BLaER1 treated with 17β-estradiol and CSF1 and Interleukin-3, amounts not matched to agents 10 nM and 100 nM (cell line): ENCODE data around the gene FBXW2.

Source experiments
- H3K27ac ChIP-seq, 11 experiments: shearing (Covaris generic); formaldehyde crosslinking; 2 replicates each; pipeline ENCODE4 v1.8.1; 2022
- H3K27me3 ChIP-seq, 11 experiments: shearing (Covaris generic); formaldehyde crosslinking; 2 replicates each; pipeline ENCODE4 v1.8.1; 2022
- H3K36me3 ChIP-seq, 11 experiments: shearing (Covaris generic); formaldehyde crosslinking; 2 replicates each; pipeline ENCODE4 v1.8.1; 2022
- H3K4me1 ChIP-seq, 10 experiments: shearing (Covaris generic); formaldehyde crosslinking; 2 replicates each; pipeline ENCODE4 v1.8.1; 2022
- H3K4me2 ChIP-seq, 11 experiments: shearing (Covaris generic); formaldehyde crosslinking; 2 replicates each; pipeline ENCODE4 v1.8.1; 2022
- H3K4me3 ChIP-seq, 10 experiments: shearing (Covaris generic); formaldehyde crosslinking; 2 replicates each; pipeline ENCODE4 v1.8.1; 2022
- H3K9ac ChIP-seq, 11 experiments: shearing (Covaris generic); formaldehyde crosslinking; 2 replicates each; pipeline ENCODE4 v1.8.1; 2022
- H3K9me3 ChIP-seq, 11 experiments: shearing (Covaris generic); formaldehyde crosslinking; replicated peaks in 1 of 11; 2 replicates each; pipeline ENCODE4 v1.8.1; 2022
- H4K20me1 ChIP-seq, 11 experiments: shearing (Covaris generic); formaldehyde crosslinking; 2 replicates each; pipeline ENCODE4 v1.8.1; 2022
- Cebpa-rat ChIP-seq, 11 experiments: shearing (Covaris generic); IDR thresholded peaks; 2 replicates each; pipeline ENCODE4 v1.8.1; 2022

Gene FBXW2

GRCh38 chr9:120792898-120793765 is at the start of gene FBXW2:
FBXW2 (minus strand) TSS chr9:120793416; CDS start chr9:120788258, 5,158 bp downstream.
- Histone ChIP-seq H3K27me3 (no peaks in the 10 kb centered on the region), H3K4me1 (peaks cover 26 to 44% (median 31%) of the 10 kb centered on the region in 10 experiments), H3K4me2 (peak within 1 kb of the TSS; percentile 81 to 97 (median 93)), H3K9ac (peak within 1 kb of the TSS; percentile 76 to 92 (median 88)), H3K27ac (peak within 1 kb of the TSS; percentile 71 to 93 (median 87)), H3K4me3 (peak within 1 kb of the TSS; percentile 77 to 96 (median 85)), H3K36me3 (peaks cover 11 to 35% (median 25%) of the 10 kb centered on the region in 11 experiments; a peak in 19 of 22 replicates), H4K20me1 (peaks cover 5 to 32% (median 16%) of the 10 kb centered on the region in 11 experiments; a peak in 16 of 22 replicates), H3K9me3 (no peaks in the 10 kb centered on the region)
- no peak for TF ChIP-seq Cebpa-rat (IDR thresholded peaks at IDR 0.05)

- Histone ChIP-seq H3K9me3 (peaks cover 18 to 36% (median 32%) of the 10 kb centered on the region in 11 experiments), H3K4me2 (peak overlapping the region; percentile 44 to 74 (median 63)), H3K4me3 (peak overlapping the region; percentile 32 to 68 (median 53)), H4K20me1 (no peaks in the 10 kb centered on the region), H3K4me1 (peaks cover 0 to 10% (median 3%) of the 10 kb centered on the region in 10 experiments; a peak in 3 of 20 replicates), H3K27ac (peak overlapping the region in 7 of 11 experiments; percentile 26 to 58 (median 51); a peak in 9 of 22 replicates), H3K9ac (peak overlapping the region; percentile 17 to 74 (median 63); a peak in 21 of 22 replicates), H3K27me3 (peaks cover 25 to 39% (median 31%) of the 10 kb centered on the region in 11 experiments), H3K36me3 (no peaks in the 10 kb centered on the region; a peak in 1 of 22 replicates)
- TF ChIP-seq Cebpa-rat (IDR thresholded peaks at IDR 0.05): no peak
Measured at GRCh38 chr9:120841930-120842684, 48.9 kb upstream of the FBXW2 start.

GRCh38 chr9:120839146-120839545 is 45.9 kb upstream of the FBXW2 start:
- H4K20me1 ChIP-seq: no peaks in the 10 kb centered on the region
- no peaks in the 10 kb centered on the region; a peak in 1 of 22 replicates for H3K36me3 ChIP-seq
- no peak for TF ChIP-seq Cebpa-rat (IDR thresholded peaks at IDR 0.05)
- peaks cover 18 to 34% (median 31%) of the 10 kb centered on the region in 11 experiments for H3K9me3 ChIP-seq
- H3K27ac ChIP-seq: no peak overlapping the region
- H3K4me1 ChIP-seq: peaks cover 0 to 10% (median 3%) of the 10 kb centered on the region in 10 experiments; a peak in 3 of 20 replicates
- no peak overlapping the region for H3K4me3 ChIP-seq
- H3K27me3 ChIP-seq: peaks cover 24 to 31% (median 27%) of the 10 kb centered on the region in 11 experiments
- no peak overlapping the region for H3K4me2 ChIP-seq
- H3K9ac ChIP-seq: no peak overlapping the region

GRCh38 chr9:120837921-120838320 is 44.7 kb upstream of the FBXW2 start:
- no peak overlapping the region for H3K4me3 ChIP-seq
- H3K9me3 ChIP-seq: peaks cover 7 to 22% (median 19%) of the 10 kb centered on the region in 11 experiments
- H3K4me1 ChIP-seq: peaks cover 0 to 6% (median 2%) of the 10 kb centered on the region in 10 experiments; a peak in 3 of 20 replicates
- TF ChIP-seq Cebpa-rat (IDR thresholded peaks at IDR 0.05): no peak
- H4K20me1 ChIP-seq: no peaks in the 10 kb centered on the region
- no peak overlapping the region for H3K9ac ChIP-seq
- H3K27ac ChIP-seq: no peak overlapping the region
- no peaks in the 10 kb centered on the region; a peak in 1 of 22 replicates for H3K36me3 ChIP-seq
- H3K4me2 ChIP-seq: no peak overlapping the region
- peaks cover 13 to 18% (median 15%) of the 10 kb centered on the region in 11 experiments for H3K27me3 ChIP-seq

- no peak for TF ChIP-seq Cebpa-rat (IDR thresholded peaks at IDR 0.05)
- no peaks in the 10 kb centered on the region for H4K20me1 ChIP-seq
- H3K27ac ChIP-seq: no peak overlapping the region
- no peak overlapping the region for H3K4me2 ChIP-seq
- H3K36me3 ChIP-seq: 0 out of 22 replicates have a peak, but pooled peaks cover 0 to 9% (median 0%) of the 10 kb centered on the region in 11 experiments
- no peak overlapping the region for H3K9ac ChIP-seq
- H3K27me3 ChIP-seq: no peaks in the 10 kb centered on the region
- H3K4me3 ChIP-seq: no peak overlapping the region
- H3K9me3 ChIP-seq: no peaks in the 10 kb centered on the region
- no peaks in the 10 kb centered on the region for H3K4me1 ChIP-seq
Measured at GRCh38 chr9:120833325-120833724, 40.1 kb upstream of the FBXW2 start.

- no peak for TF ChIP-seq Cebpa-rat (IDR thresholded peaks at IDR 0.05)
- Histone ChIP-seq H3K4me1 (no peaks in the 10 kb centered on the region), H3K36me3 (0 out of 22 replicates have a peak, but pooled peaks cover 0 to 9% (median 0%) of the 10 kb centered on the region in 11 experiments), H3K9me3 (no peaks in the 10 kb centered on the region), H3K4me2 (no peak overlapping the region), H3K9ac (no peak overlapping the region), H4K20me1 (no peaks in the 10 kb centered on the region), H3K27ac (no peak overlapping the region), H3K4me3 (no peak overlapping the region), H3K27me3 (no peaks in the 10 kb centered on the region)
Measured at GRCh38 chr9:120832807-120833206, 39.6 kb upstream of the FBXW2 start.

- Histone ChIP-seq H3K4me2 (no peak overlapping the region), H3K9ac (no peak overlapping the region), H4K20me1 (no peaks in the 10 kb centered on the region), H3K4me1 (no peaks in the 10 kb centered on the region), H3K9me3 (peaks cover 0 to 6% (median 2%) of the 10 kb centered on the region in 11 experiments; a peak in 4 of 22 replicates), H3K4me3 (no peak overlapping the region), H3K27ac (no peak overlapping the region), H3K27me3 (no peaks in the 10 kb centered on the region), H3K36me3 (peaks cover 0 to 13% (median 0%) of the 10 kb centered on the region in 11 experiments; a peak in 2 of 22 replicates)
- no peak for TF ChIP-seq Cebpa-rat (IDR thresholded peaks at IDR 0.05)
Measured at GRCh38 chr9:120830865-120831264, 37.6 kb upstream of the FBXW2 start.

- H4K20me1 ChIP-seq: no peaks in the 10 kb centered on the region
- H3K4me1 ChIP-seq: no peaks in the 10 kb centered on the region
- H3K27ac ChIP-seq: no peak overlapping the region
- TF ChIP-seq Cebpa-rat (IDR thresholded peaks at IDR 0.05): no peak
- no peaks in the 10 kb centered on the region for H3K27me3 ChIP-seq
- H3K4me2 ChIP-seq: no peak overlapping the region
- H3K9ac ChIP-seq: no peak overlapping the region
- H3K4me3 ChIP-seq: no peak overlapping the region
- H3K36me3 ChIP-seq: peaks cover 0 to 13% (median 0%) of the 10 kb centered on the region in 11 experiments; a peak in 2 of 22 replicates
- peaks cover 0 to 11% (median 5%) of the 10 kb centered on the region in 11 experiments; a peak in 5 of 22 replicates for H3K9me3 ChIP-seq
Measured at GRCh38 chr9:120830151-120830550, 36.9 kb upstream of the FBXW2 start.
